Caco-2 (cell line): ENCODE data around the gene TXLNB. TPM values are rescaled to one million over a fixed set of nuclear protein-coding genes. Genes with fewer than 3 reads are reported as not detected.
"Not testable (repeated sequence)": the region's sequence is repeated elsewhere in the genome, so short reads cannot be mapped to it uniquely, and the experiment has no call there.

Experiments
- BruUV-seq: library from RNA; stranded (reverse); fragments of 400-500 nt; replicated peaks from 2 replicates; lab custom pipeline; 2021; lab: Mats Ljungman, UMichigan
- CTCF ChIA-PET: fragments of 300-600 bp; sonication (Branson Sonifier 250); formaldehyde crosslinking; loops from one replicate; lab custom pipeline; 2022; ENCODE audit warnings: antibody characterized with exemption; lab: Charles Lee
- POLR2A ChIA-PET: fragments of 300-600 bp; sonication (Branson Sonifier 250); formaldehyde crosslinking; loops from one replicate; lab custom pipeline; 2022; ENCODE audit warnings: antibody characterized with exemption; lab: Charles Lee
- DNase-seq, 2 experiments: peaks; one replicate each; pipeline versions ENCODE4 v3.0.0 to v3.0.0-alpha.2; 2020 to 2022
- H3K27me3 ChIP-seq: replicated peaks from 2 replicates; pipeline ENCODE4 v1.6.0; 2011; ENCODE audit warnings: low read length; ENCODE audit not compliant: control insufficient read depth, insufficient read depth
- H3K36me3 ChIP-seq: 2 replicates; pipeline ENCODE4 v1.5.1; 2011; ENCODE audit warnings: low read length; ENCODE audit not compliant: control insufficient read depth, insufficient read depth
- H3K4me1 ChIP-seq: fragments of 250-450 bp; sonication (Bioruptor Pico); 2 replicates; pipeline ENCODE4 v1.5.1; 2020; ENCODE audit warnings: mild to moderate bottlenecking
- H3K4me3 ChIP-seq: 2 replicates; pipeline ENCODE4 v1.5.1; 2011; ENCODE audit warnings: low read depth, mild to moderate bottlenecking, control low read depth, low read length
- H3K9me3 ChIP-seq: fragments of 250-450 bp; sonication (Bioruptor Pico); 2 replicates; pipeline ENCODE4 v1.5.1; 2020; ENCODE audit warnings: mild to moderate bottlenecking, moderate library complexity
- H3K27ac Mint-ChIP-seq: one replicate; pipeline ENCODE4 v1.8.0; 2022; ENCODE audit warnings: mixed read lengths; ENCODE audit not compliant: unreplicated experiment
- H3K27me3 Mint-ChIP-seq: one replicate; pipeline ENCODE4 v1.8.0; 2022; ENCODE audit warnings: mixed read lengths; ENCODE audit not compliant: insufficient read depth, unreplicated experiment
- H3K36me3 Mint-ChIP-seq: one replicate; pipeline ENCODE4 v1.8.0; 2022; ENCODE audit warnings: mild to moderate bottlenecking, mixed read lengths; ENCODE audit not compliant: insufficient read depth, unreplicated experiment
- H3K4me1 Mint-ChIP-seq: one replicate; pipeline ENCODE4 v1.8.0; 2022; ENCODE audit warnings: low read depth, mixed read lengths; ENCODE audit not compliant: unreplicated experiment
- H3K4me3 Mint-ChIP-seq: one replicate; pipeline ENCODE4 v1.8.0; 2022; ENCODE audit warnings: mild to moderate bottlenecking, moderate library complexity, mixed read lengths; ENCODE audit not compliant: unreplicated experiment
- H3K9me3 Mint-ChIP-seq: one replicate; pipeline ENCODE4 v1.8.0; 2022; ENCODE audit warnings: mixed read lengths; ENCODE audit not compliant: unreplicated experiment
- CTCF ChIP-seq, 2 experiments: fragments of 200-600 bp in 1 of 2; IDR thresholded peaks; 1 replicate in 1 of 2; 2 replicates in 1 of 2; pipeline versions ENCODE4 v1.5.1 to v1.8.0; 2011 to 2022; ENCODE audit warnings: antibody characterized with exemption in 1 of 2, control low read depth in 1 of 2, inconsistent platforms in 1 of 2, low read depth in 1 of 2, low read length in 1 of 2, mild to moderate bottlenecking in 1 of 2, moderate library complexity in 1 of 2; ENCODE audit not compliant: insufficient read depth in 1 of 2, severe bottlenecking in 1 of 2, unreplicated experiment in 1 of 2
- intact Hi-C: fragments of 100-400 bp; cut with micrococcal nuclease; formaldehyde crosslinking; loops from one replicate; pipeline ENCODE4 v1.10.0; 2022; ENCODE audit not compliant: unreplicated experiment
- total RNA-seq: library from RNA; stranded (reverse); gene quantifications from 2 replicates; pipeline ENCODE4 v1.2.3, GENCODE V29; 2022

Gene TXLNB
- total RNA-seq, 1 experiment from 2014 or later = not detected

- Mint-ChIP-seq H3K4me3 (no peak overlapping the region), H3K4me1 (no peaks in the 10 kb centered on the region), H3K27ac (no peak overlapping the region), H3K36me3 (no peaks in the 10 kb centered on the region), H3K27me3 (no peaks in the 10 kb centered on the region), H3K9me3 (no peaks in the 10 kb centered on the region)
- no peak for TF ChIP-seq CTCF (IDR thresholded peaks at IDR 0.05; ENCODE audit: insufficient read depth in 1 of 2, low read depth in 1 of 2, low read length in 1 of 2, severe bottlenecking in 1 of 2, unreplicated experiment in 1 of 2)
- Histone ChIP-seq H3K9me3 (no peaks in the 10 kb centered on the region), H3K27me3 (no peaks in the 10 kb centered on the region), H3K4me1 (no peaks in the 10 kb centered on the region), H3K4me3 (no peak overlapping the region), H3K36me3 (no peaks in the 10 kb centered on the region)
- ChIA-PET POLR2A (no interaction called here), CTCF (no interaction called here)
- DNase-seq = no peak
- no TSS peak for BruUV-seq
- intact Hi-C loops = no loop called here
Measured at GRCh38 chr6:139295901-139296300, 4.1 kb upstream of the TXLNB start.

DNA sequence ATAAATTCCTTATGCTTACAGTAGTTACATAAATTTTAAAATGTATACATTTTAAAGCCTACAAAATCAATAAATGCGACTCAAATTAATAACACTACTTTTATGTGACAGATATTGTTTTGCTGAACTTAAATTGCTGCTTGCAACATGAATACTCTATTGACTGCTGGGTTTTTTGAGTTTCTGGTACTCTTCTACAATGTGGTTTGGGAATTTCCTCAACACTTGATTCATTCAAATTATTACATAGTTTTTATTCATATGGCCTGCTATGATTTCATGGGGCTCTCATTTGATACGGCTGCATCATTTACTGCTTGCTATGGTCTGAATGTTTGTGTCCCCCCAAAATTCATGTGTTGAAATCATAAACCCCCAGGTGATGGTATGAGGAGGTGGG is 2.3 kb upstream of the TXLNB start:
- Mint-ChIP-seq H3K4me1 (peaks cover 4% of the 10 kb centered on the region), H3K36me3 (no peaks in the 10 kb centered on the region), H3K27me3 (no peaks in the 10 kb centered on the region), H3K4me3 (no peak overlapping the region), H3K27ac (no peak overlapping the region), H3K9me3 (no peaks in the 10 kb centered on the region)
- Histone ChIP-seq H3K4me3 (no peak overlapping the region), H3K36me3 (no peaks in the 10 kb centered on the region), H3K4me1 (no peaks in the 10 kb centered on the region), H3K27me3 (no peaks in the 10 kb centered on the region), H3K9me3 (no peaks in the 10 kb centered on the region)
- ChIA-PET POLR2A (no interaction called here), CTCF (no interaction called here)
- no peak for TF ChIP-seq CTCF (IDR thresholded peaks at IDR 0.05; ENCODE audit: insufficient read depth in 1 of 2, low read depth in 1 of 2, low read length in 1 of 2, severe bottlenecking in 1 of 2, unreplicated experiment in 1 of 2)
- intact Hi-C loops = no loop called here
- no TSS peak for BruUV-seq
- DNase-seq = no peak

- H3K4me1 Mint-ChIP-seq, H3K36me3 Mint-ChIP-seq, DNase-seq, CTCF ChIA-PET, BruUV-seq, intact Hi-C loops, H3K4me3 ChIP-seq, H3K4me3 Mint-ChIP-seq, H3K27me3 Mint-ChIP-seq, H3K9me3 ChIP-seq, H3K27ac Mint-ChIP-seq, H3K4me1 ChIP-seq, H3K36me3 ChIP-seq, H3K27me3 ChIP-seq, H3K9me3 Mint-ChIP-seq, POLR2A ChIA-PET: not testable (repeated sequence)
Measured at GRCh38 chr6:139293230-139293629, 1.4 kb upstream of the TXLNB start.

- H3K36me3 ChIP-seq = no peaks in the 10 kb centered on the region
- H3K27me3 ChIP-seq = no peaks in the 10 kb centered on the region
- Mint-ChIP-seq H3K9me3 (no peaks in the 10 kb centered on the region), H3K36me3 (no peaks in the 10 kb centered on the region), H3K4me3 (no peak overlapping the region), H3K4me1 (peaks cover 7% of the 10 kb centered on the region), H3K27ac (no peak overlapping the region), H3K27me3 (no peaks in the 10 kb centered on the region)
- no TSS peak for BruUV-seq
- ChIA-PET CTCF (no interaction called here), POLR2A (no interaction called here)
- H3K4me3 ChIP-seq = no peak overlapping the region
- TF ChIP-seq CTCF (IDR thresholded peaks at IDR 0.05; ENCODE audit: insufficient read depth in 1 of 2, low read depth in 1 of 2, low read length in 1 of 2, severe bottlenecking in 1 of 2, unreplicated experiment in 1 of 2) = no peak
- intact Hi-C loops = no loop called here
- no peaks in the 10 kb centered on the region for H3K9me3 ChIP-seq
- DNase-seq = no peak
- no peaks in the 10 kb centered on the region for H3K4me1 ChIP-seq
Measured at GRCh38 chr6:139290787-139291311, 949 bp downstream of the TXLNB start.
